Activated gamma-delta T cell treated with anti-CD3 and anti-CD28 coated beads, Interleukin-2, amount 50 U/mL, for 16 hours (primary cell): ENCODE measurements around the gene RARB.

ENCODE experiments used
- DNase-seq: peaks from one replicate; pipeline ENCODE4 v3.0.0-alpha.2; 2020; ENCODE audit warnings: low read depth

RARB gene

DNA sequence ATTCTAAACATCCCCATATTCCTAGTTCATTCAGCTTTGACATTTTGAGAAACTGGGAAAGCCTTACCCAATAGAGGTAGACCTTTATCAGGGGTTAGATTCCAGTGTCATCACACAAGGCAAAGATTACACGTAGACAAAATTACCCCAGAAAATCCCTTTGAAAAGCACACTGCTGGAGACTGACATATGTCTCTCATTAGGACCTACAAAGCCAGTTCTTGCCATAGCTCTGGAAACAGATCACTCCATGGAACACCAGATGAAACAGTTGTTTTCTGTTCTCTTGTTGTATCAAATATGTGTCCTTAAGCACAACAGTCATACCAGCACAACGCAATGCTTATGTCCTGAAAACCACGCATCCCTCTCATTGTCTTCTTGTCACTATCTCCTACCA lies 44.7 kb downstream of the RARB start:
- DNase-seq, result no peak

DNA sequence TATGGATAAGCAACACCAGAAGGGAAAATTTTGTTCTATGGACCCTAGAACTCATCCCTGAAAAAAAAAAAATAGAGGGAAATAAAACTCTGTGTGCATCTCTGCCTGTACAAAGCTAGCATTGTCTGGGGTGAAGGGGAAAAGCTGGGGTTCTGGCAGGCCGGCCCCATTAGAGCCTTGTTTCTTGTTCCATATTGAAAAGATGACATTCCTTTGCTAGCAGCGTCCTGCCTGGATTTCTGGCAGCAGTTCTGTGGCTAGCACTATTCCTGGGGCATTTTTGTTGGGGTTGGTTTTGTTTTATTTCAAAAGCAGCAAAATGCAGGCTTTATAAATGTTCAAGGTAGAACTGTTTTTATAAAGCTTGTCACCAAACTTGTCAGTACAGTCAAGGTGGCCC lies 45.2 kb downstream of the RARB start:
- DNase-seq, result no peak

GRCh38 chr3:25474052-25474451 lies 46.0 kb downstream of the RARB start:
- DNase-seq, result no peak

DNA sequence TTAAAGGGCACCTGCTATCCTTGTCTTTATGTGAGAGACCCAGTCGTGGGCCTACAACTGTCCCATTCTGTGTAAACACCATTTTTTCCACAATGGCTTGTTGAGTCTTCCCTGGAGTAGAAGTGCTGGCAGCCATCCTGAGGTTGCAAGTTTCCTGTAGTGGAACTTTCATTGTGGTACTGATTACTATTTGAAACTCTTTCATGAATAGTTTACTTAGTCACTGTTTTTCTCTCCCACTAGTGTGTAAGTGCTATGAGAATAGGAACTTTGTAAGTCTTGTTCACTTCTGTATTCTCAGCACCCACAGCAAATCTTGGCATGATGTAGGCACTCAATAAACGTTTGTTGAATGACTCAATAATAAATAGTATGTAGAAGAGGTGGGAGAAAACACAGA lies 48.6 kb downstream of the RARB start:
- no peak for DNase-seq

- DNase-seq, result no peak
Observed at GRCh38 chr3:25478211-25478757, 50.2 kb downstream of the RARB start.

DNA sequence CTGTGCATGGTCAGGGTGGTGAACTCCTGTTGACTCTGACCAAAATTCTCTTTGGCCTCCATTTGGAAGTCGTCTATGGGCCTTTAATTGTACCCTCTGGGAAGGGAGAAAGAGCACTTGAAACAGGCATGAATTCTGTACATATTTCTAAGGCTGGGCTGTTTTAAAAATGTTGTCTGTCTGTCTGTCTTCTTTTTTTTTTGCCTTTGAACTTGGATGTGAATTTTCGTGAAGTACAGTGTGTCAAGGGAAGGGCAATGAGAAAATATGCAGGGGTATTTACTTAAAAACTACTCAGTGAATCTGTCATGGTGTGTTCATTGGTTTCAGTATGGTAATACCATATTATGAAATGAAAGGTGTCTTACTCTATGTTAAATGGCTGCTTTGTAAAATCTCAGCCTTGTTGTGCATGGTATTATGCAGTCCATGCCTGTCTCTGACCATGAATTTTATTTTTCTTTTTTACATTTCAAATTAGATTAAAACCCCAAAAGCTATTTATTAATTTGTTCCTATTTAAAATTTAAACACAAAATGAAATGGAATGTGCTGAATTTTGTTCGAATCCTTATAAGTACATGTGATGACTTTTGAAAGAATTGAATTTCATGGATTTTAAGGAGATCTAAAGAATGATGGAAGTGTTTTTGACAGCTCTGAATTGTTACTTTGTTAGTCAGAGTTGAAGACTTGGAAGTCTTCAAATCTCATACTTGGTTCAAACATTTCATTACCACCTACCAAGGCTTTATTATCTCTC lies 51.1 kb downstream of the RARB start:
- no peak for DNase-seq

- no peak for DNase-seq
Observed at GRCh38 chr3:25479727-25480010, 51.6 kb downstream of the RARB start.

DNA sequence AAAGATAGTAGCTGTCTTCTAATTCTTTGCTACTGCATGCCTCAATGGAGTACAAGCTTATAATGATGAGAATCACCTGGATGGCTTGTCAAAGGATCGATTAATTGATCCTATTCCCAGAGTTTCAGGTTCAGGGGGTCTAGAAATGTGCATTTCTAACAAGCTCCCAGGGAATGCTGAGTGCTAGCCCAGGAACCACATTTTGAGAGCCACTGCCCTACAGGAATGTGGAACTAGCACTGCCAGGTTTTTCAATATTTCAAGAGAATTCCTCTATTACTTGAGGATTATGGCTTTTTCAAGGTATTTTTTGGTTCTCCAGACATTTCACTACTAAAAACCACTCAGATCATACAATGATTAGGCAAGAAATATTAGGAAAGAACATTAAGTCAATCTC lies 52.7 kb downstream of the RARB start:
- no peak for DNase-seq

DNA sequence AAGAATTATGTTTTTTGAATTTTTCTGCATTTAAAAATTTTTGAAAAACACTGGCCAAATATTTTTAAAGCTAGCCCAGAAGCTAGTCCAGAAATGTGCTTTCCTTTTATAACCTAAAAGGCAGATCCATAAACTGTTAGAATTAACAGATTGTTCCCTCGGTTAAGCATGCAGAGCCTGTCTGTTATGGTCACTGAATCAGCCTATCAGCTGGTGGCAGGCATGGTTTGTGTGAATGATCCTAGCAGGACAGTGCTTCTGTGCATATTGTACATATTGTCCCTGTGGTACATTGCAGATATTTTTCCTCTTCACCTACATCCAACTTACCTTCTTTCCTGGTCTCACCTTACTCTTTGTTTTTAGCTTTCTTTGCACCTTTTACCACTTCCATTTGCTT lies 53.3 kb downstream of the RARB start:
- no peak for DNase-seq

DNA sequence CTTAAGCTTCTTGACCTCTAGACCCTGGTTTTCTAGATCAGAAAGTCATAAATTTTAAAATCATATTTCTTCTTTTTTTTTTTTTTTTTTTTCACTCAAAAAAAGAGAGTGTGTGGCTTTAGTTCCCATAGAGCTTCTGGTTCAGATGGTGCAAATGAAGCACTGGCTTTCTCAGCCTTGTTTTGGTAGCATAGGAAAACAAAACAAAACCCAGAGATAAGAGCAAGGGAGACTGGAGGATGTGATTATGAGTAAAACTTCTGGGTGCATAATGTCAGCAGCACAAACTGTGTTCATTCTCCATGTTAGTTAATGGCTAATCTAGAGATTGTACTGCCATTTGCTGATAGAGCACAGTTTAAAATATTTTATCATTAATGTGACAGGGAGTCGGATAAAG lies 55.4 kb downstream of the RARB start:
- no peak for DNase-seq

DNA sequence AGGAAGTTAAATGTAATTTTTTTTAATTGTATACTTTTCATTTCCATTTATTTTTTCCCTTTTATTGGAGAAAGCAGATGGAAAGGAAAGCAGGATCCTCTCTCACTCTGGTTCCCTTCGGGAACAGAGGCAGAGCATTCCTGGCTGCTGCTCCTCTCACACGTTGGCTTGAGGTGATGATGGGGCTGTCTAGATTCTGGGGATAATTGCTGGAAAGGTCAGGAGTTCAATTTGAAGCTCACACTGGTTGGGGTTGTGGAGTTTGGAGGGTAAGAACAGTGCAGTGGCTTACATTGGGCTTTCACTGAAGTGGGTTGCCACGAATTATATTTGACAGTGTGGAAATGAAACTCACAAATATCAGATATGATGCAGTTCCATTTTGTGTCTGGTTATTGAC lies 57.6 kb downstream of the RARB start:
- no peak for DNase-seq

GRCh38 chr3:25486932-25487331 lies 58.9 kb downstream of the RARB start:
- no peak for DNase-seq

DNA sequence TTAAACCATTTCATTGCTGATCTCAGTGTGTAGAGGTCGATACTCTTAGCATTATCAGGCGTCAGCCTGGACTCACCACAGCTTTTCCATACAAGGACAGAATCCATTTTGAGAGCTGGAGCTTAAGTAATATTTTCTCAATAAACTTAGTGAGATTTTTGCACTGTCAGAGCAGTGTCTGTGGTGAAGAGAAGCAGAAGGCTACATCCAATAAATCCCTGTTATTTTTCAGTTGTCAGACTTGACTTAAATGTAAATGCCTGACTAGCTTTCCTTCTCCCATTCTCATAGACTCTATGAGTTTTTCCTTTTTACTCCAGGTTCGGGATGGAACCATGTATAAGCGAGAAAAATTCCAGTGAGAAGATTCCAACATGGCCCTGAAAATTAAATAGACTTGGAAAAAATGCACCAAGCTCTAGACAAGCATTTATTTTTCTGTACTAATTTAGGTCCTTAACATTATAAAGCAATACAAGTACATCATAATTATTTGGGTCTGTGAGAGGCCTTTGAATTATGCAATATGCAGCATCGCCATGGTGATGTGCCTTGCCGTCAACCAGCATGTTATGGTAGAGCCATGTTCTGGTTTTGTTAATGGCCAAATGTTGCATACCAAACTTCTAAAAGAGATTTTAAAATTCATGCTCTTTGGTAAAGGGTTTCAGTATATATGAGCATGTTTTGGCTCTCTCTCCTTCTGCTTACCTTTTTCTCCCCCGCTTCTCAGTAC lies 62.0 kb downstream of the RARB start:
- DNase-seq, result no peak

DNA sequence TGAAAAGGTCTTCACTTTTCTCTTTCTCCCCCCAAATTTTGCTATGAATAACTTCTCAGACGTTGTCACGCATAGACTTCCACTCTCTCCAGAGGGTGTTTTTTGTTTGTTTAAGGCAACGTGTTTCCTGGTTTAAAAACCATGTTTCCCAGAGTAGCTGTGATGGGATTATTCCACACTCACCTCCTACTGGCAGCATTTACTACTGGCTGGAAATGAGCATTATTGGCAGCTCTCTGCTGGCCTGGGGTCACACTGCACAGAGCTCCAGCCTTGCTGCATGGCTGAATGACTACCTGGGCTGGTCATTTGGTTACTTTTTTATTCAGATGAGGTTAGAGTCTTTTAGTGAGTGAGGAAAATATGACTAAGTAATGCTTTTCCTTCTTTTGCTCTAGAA lies 65.2 kb downstream of the RARB start:
- no peak for DNase-seq

GRCh38 chr3:25493786-25494185 lies 65.7 kb downstream of the RARB start:
- no peak for DNase-seq

- DNase-seq, result no peak
Observed at GRCh38 chr3:25495304-25495703, 67.2 kb downstream of the RARB start.

DNA sequence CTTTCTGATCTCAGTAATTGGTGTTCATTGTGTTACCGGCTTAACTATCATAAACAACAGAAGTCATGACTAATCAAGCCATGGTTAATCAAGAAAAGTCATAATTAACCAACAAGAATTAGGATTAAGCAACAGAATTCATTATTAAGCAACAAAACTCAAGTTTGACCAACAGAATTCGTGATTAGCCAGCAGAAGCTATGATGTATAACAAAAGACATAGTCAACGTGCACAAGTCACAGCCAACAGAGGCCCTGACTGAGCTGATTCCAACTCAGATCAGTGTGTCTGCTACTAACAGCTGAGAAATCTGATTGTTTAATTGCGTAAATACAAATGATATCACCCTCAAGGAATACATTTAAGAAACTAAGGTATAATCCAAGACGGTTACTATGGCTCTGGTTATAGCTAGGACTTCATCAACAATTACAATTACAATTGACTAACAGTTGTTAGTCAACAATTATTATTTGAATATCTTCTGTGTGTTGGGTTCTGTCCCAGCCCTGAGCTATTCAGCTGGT lies 67.7 kb downstream of the RARB start:
- DNase-seq, result no peak

DNA sequence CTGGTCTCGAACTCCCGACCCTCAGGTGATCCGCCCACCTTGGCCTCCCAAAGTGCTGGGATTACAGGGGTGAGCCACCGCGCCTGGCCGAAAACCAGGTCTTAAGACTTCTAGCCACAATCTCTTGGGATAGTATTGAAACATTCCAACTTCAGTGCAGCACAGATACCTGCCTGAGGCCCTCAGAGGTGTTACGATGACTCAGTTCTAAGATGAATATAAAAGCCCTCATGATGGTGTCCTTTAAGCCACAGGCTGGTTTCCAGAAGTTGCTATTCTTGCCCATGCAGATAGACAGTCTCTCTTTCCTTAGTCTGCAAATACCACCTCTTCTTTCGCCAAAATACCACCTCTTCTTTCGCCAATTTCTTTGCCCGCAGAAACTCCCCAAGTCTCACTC lies 69.0 kb downstream of the RARB start:
- DNase-seq, result no peak

DNA sequence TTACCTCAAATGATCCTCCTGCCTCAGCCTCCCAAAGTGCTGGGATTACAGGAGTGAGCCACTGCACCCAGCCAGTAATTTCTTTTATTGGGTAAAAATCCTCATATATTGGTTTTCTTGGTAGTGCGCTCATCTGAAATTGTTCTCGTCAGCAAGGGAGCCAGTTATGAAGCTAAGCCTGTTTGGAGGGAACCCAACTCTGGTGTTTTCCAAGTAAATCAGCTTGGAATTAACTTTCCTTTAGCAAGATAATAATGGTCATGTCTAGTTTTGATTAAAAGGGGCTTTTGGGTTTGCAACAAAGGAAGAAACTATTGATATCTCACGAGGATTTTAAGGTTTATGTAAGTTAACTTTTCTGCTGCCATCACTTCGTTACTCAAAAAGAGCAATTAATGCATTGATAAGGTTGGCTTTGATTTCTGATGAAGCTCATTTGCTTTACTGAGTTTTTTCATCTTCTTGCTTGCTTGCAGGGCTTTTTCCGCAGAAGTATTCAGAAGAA lies 72.7 kb downstream of the RARB start:
- no peak for DNase-seq

GRCh38 chr3:25502233-25502632 lies 74.2 kb downstream of the RARB start:
- DNase-seq, result no peak

DNA sequence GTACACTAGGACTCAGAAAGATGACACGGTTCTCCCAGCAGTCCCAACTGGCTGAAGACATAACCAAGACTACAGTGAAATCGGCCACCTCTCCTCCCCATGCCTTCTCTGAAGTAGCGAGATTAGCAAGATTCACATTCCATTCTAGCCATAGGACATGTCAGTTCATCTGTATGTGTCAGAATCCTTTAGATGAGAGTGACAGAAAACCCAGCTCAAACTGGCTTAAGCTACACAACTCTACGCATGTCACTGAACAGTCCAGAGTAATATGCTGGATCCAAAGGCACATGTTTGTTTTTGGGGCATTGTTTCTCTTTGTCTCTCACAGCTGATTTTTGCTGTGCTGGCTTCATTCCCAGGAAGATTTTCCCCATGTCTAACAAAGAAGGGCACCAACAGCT lies 75.8 kb downstream of the RARB start:
- no peak for DNase-seq

GRCh38 chr3:25505581-25505980 lies 77.5 kb downstream of the RARB start:
- DNase-seq, result no peak

- no peak for DNase-seq
Observed at GRCh38 chr3:25507811-25508210, 79.7 kb downstream of the RARB start.
